Kidney (tissue), 14 donors: ENCODE measurements around the gene CCT2. TPM values are rescaled to one million over a fixed set of nuclear protein-coding genes. Genes with fewer than 3 reads are reported as not detected.

ENCODE experiments used
- DNase-seq, 5 donors: peaks; one replicate each; pipeline ENCODE4 v3.0.0-alpha.2; 2013 to 2020
- FAIRE-seq: peaks from 2 replicates; lab custom pipeline; 2012; peaks lifted over from hg19 to GRCh38; lab: Jason Lieb, UNC
- H3K27ac ChIP-seq, 2 donors: one replicate each; pipeline ENCODE4 v1.7.0; 2013; ENCODE audit warnings: low read depth in 2 of 2, low read length in 2 of 2, inconsistent platforms in 1 of 2
- H3K27me3 ChIP-seq: one replicate; pipeline ENCODE4 v1.7.1; 2013; ENCODE audit warnings: low read length, inconsistent platforms; ENCODE audit not compliant: control insufficient read depth, insufficient read depth
- H3K36me3 ChIP-seq, 3 donors: one replicate each; pipeline versions ENCODE4 v1.7.0 to v1.7.1; 2013; ENCODE audit warnings: low read length in 3 of 3, control low read depth in 1 of 3, inconsistent platforms in 1 of 3; ENCODE audit not compliant: insufficient read depth in 3 of 3, control insufficient read depth in 2 of 3
- H3K4me1 ChIP-seq, 3 donors: one replicate each; pipeline versions ENCODE4 v1.7.0 to v1.7.1; 2013; ENCODE audit warnings: low read length in 3 of 3, inconsistent platforms in 1 of 3, low read depth in 1 of 3; ENCODE audit not compliant: control insufficient read depth in 2 of 3, insufficient read depth in 2 of 3
- H3K4me3 ChIP-seq, 3 donors: one replicate each; pipeline versions ENCODE4 v1.7.0 to v1.8.1; 2013; ENCODE audit warnings: low read length in 3 of 3, control low read depth in 1 of 3, inconsistent platforms in 1 of 3
- H3K9ac ChIP-seq, 3 donors: one replicate each; pipeline versions ENCODE4 v1.7.0 to v1.7.1; 2013; ENCODE audit warnings: low read length in 3 of 3, control low read depth in 1 of 3, inconsistent platforms in 1 of 3
- H3K9me3 ChIP-seq, 3 donors: one replicate each; pipeline versions ENCODE4 v1.7.0 to v1.7.1; 2013; ENCODE audit warnings: low read length in 3 of 3, control low read depth in 1 of 3, inconsistent platforms in 1 of 3; ENCODE audit not compliant: control insufficient read depth in 2 of 3, insufficient read depth in 1 of 3
- intact Hi-C: fragments of 100-400 bp; cut with DNase I; formaldehyde crosslinking; loops from one replicate; pipeline ENCODE4 v1.11.1; 2022
- polyA plus RNA-seq: library from polyadenylated mRNA; stranded (reverse); fragments of 350-450 nt; fragmentation: Illumina TruSeq; extraction: RNeasy Lipid Tissue Mini Kit (QIAGEN cat#74804); gene quantifications from one replicate; pipeline ENCODE4 v1.2.3, GENCODE V29; 2014; ENCODE audit warnings: low read depth, low replicate concordance; ENCODE audit not compliant: insufficient read depth
- total RNA-seq: library from RNA; stranded (reverse); fragmentation: NEBNext Ultra II Directional; extraction: Animal tissue kit (Norgen Biotek cat#: 25700); gene quantifications from one replicate; pipeline ENCODE4 v1.2.1, GENCODE V29; 2021
- TF ChIP-seq, protein P1 (sequence below): IDR thresholded peaks from 3 replicates; pipeline ENCODE4 v1.5.1; 2012; ENCODE audit warnings: mild to moderate bottlenecking, moderate library complexity, borderline replicate concordance; ENCODE audit not compliant: insufficient read depth; ENCODE audit errors: extremely low read depth
- donor health status: control.
- donor health status: control.
- donor health status: control.
- donor health status: control.
- donor health status: control.
- donor health status: DM: yes; HTN: yes; CAD: no.
- donor health status: Normal renal cell carcinoma (clear cell type).

CCT2 gene
- total and polyA plus RNA-seq, 2 donors from 2014 or later, result 117 to 125 TPM

DNA sequence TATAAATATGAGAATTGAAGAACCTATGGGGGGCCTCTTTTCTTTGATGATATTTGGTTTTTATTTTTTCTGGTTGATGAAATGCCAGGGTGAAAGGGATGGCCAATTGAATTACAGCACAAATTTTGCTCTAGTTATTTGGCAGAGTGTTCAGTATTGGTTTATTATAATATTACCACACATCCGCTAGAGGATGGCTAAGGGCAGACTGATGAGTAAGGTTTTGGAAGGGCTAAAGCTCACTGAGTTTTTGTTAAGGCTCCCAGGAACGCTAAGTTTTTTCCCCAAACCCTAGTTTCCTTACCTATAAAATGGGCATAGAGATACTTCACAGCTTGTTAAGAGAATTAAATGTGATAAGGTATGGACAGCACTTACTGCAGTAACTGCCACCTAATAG lies 59.8 kb downstream of the CCT2 start:
- Histone ChIP-seq H3K27ac (no peak overlapping the region), H3K4me1 (no peaks in the 10 kb centered on the region), H3K9ac (no peak overlapping the region), H3K4me3 (no peak overlapping the region), H3K27me3 (no peaks in the 10 kb centered on the region), H3K36me3 (no peaks in the 10 kb centered on the region), H3K9me3 (no peaks in the 10 kb centered on the region)
- FAIRE-seq (no peak), DNase-seq (no peak)
- TF ChIP-seq, protein P1, sequence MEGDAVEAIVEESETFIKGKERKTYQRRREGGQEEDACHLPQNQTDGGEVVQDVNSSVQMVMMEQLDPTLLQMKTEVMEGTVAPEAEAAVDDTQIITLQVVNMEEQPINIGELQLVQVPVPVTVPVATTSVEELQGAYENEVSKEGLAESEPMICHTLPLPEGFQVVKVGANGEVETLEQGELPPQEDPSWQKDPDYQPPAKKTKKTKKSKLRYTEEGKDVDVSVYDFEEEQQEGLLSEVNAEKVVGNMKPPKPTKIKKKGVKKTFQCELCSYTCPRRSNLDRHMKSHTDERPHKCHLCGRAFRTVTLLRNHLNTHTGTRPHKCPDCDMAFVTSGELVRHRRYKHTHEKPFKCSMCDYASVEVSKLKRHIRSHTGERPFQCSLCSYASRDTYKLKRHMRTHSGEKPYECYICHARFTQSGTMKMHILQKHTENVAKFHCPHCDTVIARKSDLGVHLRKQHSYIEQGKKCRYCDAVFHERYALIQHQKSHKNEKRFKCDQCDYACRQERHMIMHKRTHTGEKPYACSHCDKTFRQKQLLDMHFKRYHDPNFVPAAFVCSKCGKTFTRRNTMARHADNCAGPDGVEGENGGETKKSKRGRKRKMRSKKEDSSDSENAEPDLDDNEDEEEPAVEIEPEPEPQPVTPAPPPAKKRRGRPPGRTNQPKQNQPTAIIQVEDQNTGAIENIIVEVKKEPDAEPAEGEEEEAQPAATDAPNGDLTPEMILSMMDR, result no peak
- intact Hi-C loops, result no loop called here

DNA sequence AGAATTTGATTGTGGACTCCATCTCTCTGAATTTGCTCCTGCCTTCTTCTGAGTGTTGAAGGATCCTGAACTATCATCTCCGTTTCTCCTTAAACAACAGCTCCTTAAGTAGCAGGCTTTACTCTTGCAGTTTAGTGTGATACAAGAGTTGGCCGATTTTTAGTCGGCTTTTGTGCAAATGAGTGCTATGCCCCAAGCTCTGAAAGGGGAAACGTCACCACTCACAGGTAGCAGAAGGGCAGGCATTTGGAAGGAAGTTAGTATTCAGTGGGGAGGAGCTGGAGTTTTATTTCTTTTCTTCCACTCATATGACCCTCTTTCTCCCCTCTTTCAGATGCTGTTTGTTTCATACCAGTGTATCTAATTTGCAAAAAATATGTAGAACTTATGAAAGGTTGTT lies 61.9 kb downstream of the CCT2 start:
- DNase-seq (no peak), FAIRE-seq (no peak)
- Histone ChIP-seq H3K36me3 (no peaks in the 10 kb centered on the region), H3K4me3 (no peak overlapping the region), H3K27me3 (no peaks in the 10 kb centered on the region), H3K4me1 (no peaks in the 10 kb centered on the region), H3K27ac (no peak overlapping the region), H3K9ac (no peak overlapping the region), H3K9me3 (no peaks in the 10 kb centered on the region)
- TF ChIP-seq, protein P1, result no peak
- intact Hi-C loops, result no loop called here

DNA sequence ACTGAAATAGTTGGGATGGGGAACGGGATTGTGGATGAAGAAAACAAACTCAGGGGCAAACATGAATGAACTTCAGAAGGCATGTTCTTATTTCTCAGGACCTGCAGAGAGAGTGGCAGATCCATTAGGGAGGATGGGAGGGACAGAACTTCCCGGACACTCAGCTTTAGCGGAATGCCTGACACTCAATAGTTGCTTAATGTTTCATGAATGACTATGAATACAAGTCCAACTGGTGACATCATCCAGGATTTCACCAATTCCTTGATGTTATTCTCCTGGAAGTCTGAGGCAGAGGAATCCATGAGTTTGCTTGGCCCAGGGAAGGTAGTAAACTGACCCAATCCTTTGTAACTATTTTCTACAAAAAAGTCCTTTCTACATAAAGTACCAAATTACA lies 63.2 kb downstream of the CCT2 start:
- intact Hi-C loops, result no loop called here
- no peaks in the 10 kb centered on the region for H3K36me3 ChIP-seq
- DNase-seq (no peak), FAIRE-seq (no peak)
- TF ChIP-seq, protein P1, result no peak
- H3K27me3 ChIP-seq, result no peaks in the 10 kb centered on the region
- H3K4me3 ChIP-seq, result no peak overlapping the region
- H3K27ac ChIP-seq, result no peak overlapping the region
- H3K9me3 ChIP-seq, result no peaks in the 10 kb centered on the region
- no peaks in the 10 kb centered on the region for H3K4me1 ChIP-seq
- H3K9ac ChIP-seq, result no peak overlapping the region

DNA sequence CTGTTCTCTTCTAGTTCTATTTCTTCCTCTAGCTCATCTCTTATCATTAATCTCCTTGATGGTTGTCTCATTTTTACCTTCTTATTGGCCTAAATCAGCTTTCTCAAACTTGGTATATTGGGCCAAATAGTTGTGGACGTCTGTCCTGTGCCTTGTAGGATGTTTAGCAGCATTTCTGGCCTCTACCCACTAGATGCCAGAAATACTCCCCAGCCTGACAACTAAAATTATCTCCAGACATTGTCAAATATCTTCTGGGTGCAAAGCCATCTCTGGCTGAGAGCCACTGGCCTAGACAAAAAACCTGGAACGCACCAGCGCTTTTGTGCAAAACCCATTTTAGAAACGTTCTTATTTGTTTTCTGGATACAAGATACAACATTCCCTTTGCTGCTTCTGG lies 64.3 kb downstream of the CCT2 start:
- FAIRE-seq (no peak), DNase-seq (no peak)
- TF ChIP-seq, protein P1, result no peak
- H3K9ac ChIP-seq, result no peak overlapping the region
- no peak overlapping the region for H3K4me3 ChIP-seq
- no peaks in the 10 kb centered on the region for H3K4me1 ChIP-seq
- no peak overlapping the region for H3K27ac ChIP-seq
- H3K36me3 ChIP-seq, result no peaks in the 10 kb centered on the region
- H3K27me3 ChIP-seq, result no peaks in the 10 kb centered on the region
- no peaks in the 10 kb centered on the region for H3K9me3 ChIP-seq
- intact Hi-C loops, result no loop called here
